ENCODE measurements around the gene NGF.

Gene NGF

DNA sequence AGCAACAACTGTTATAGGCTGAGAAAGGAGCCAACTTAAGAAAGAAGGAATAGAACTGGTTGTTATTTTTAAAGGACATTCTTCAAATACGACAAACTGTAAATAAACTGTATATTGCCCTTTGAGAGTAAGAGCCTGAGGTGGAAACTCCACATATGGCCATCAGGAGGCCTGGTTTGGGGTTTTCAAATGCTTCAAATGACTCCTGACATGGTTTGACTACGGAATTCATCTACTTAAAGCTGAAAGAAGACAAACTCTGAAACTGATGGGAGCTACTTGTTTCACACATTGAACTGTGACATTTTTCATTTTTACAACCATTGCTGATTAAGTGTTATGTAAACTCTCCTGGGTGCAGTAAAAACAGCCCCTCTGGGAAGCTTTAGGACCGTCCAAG, 59.8 kb downstream of the NGF start:
- no peak for FAIRE-seq

GRCh38 chr1:115277276-115277675, 60.8 kb downstream of the NGF start:
- no peak for FAIRE-seq

GRCh38 chr1:115275216-115275615, 62.8 kb downstream of the NGF start:
- no peak for FAIRE-seq

DNA sequence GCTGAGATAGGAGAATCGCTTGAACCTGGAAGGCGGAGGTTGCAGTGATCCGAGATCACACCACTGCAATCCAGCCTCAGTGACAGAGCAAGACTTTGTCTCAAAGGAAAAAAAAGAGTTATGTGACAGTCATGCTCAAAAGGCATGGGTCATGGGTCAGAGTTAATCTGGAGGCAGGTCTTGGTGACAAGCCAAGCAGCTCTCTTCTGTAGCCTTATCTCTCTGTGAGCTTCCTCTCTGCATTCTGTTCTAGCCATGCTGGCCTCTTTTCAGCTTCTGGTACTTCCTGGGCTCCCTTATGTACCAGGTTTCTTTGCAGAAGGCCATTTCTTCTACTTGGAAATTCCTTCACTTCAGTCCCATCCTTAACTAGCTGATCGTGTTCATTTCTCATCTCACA, 63.6 kb downstream of the NGF start:
- FAIRE-seq: no peak

DNA sequence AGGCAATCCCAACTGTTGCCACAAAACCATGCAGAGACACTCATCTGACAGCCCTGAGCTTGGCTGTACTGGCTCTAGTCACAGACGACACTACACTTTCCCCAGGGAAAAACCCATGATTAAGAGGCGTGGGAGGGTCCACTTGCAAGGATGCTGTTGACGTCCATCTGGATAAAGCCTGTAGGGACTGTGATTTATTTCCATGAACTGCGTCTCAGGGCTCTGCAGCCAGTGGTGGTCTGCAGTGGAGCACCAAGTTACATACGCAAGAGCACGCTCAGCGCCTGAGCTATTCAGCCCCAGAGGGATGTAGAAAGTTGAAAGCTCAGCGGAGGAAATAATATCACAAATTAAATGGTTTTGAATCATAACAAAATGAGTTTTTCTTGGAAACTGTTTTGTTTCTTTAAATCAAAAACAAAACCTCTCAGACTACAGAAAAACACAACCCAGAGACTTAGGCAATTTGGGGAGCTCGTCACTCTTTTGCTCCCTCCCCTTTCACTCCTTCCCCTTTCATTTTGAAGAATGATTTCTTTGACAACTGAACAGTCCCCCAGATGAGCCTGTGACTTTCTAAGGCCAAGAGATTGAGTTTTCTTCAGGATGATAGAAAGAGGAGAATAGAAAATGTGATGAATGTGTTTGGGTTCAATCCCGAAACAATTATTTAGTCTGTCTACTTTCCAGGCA, 71.2 kb downstream of the NGF start:
- FAIRE-seq: no peak

GRCh38 chr1:115265099-115265498, 73.0 kb downstream of the NGF start:
- FAIRE-seq: no peak

GRCh38 chr1:115262886-115263285, 75.2 kb downstream of the NGF start:
- FAIRE-seq: no peak

- FAIRE-seq: no peak
Measured at GRCh38 chr1:115261496-115261895, 76.6 kb downstream of the NGF start.

GRCh38 chr1:115258302-115258866, 79.7 kb downstream of the NGF start:
- no peak for FAIRE-seq

DNA sequence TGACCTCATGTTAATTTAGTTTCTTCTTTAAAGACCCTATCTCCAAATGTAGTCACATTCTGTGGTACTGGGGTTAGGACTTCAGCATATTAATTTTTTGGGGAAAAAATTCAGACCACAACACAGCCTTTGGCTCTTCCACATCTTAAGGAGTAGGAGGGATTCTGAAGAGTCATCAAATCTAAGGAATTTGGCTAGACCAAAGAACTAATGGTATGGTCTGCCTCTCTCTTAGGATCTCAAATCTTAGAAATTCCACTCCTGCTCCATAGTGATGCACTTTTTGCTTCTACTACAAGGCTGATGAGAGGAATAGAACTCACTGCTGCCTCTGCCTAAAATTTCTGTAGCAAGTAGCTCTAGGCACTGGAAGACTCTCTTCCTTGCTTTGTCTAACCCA, 80.5 kb downstream of the NGF start:
- no peak for FAIRE-seq

DNA sequence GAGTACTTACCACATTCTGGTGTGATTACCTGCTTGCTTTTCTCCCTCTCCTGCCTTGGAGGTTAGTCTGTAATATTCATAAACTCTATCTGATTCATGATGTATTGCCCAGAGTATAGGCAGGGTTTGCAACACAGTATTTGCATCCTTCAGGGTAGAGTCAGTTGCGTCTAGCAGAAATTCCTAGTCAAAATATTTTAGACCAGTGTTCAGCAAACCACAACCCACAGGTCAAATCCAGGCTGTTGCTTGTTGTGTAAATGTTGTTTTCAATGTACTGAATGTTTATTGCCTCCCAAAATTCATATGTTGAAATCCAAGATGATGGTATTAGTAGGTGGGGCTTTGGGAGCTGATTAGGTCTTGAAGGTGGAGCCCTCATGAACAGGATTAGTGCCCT, 82.9 kb downstream of the NGF start:
- FAIRE-seq: no peak

GRCh38 chr1:115252585-115252984, 85.5 kb downstream of the NGF start:
- no peak for FAIRE-seq

GRCh38 chr1:115251856-115252255, 86.2 kb downstream of the NGF start:
- FAIRE-seq: no peak

GRCh38 chr1:115251340-115251748, 86.7 kb downstream of the NGF start:
- no peak for FAIRE-seq

- FAIRE-seq: no peak
Measured at GRCh38 chr1:115246526-115246925, 91.5 kb downstream of the NGF start.

DNA sequence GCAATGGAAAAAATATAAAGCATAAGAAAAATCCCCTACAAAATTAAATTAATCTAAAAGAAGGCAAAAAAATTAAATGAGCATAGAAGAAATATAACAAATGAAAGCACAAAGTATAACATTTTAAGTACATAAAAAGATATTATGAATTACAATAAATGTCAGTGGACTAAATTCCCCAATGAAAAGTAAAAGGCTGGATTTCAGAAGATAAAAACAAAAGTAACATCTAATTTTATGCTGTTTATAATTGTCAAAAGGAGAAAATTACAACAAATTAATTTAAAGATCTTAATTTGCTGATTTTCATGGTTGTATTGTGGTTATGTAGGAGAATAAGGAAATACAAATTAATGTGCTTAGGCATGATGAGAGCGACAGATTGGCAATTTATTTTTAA, 92.8 kb downstream of the NGF start:
- no peak for FAIRE-seq

DNA sequence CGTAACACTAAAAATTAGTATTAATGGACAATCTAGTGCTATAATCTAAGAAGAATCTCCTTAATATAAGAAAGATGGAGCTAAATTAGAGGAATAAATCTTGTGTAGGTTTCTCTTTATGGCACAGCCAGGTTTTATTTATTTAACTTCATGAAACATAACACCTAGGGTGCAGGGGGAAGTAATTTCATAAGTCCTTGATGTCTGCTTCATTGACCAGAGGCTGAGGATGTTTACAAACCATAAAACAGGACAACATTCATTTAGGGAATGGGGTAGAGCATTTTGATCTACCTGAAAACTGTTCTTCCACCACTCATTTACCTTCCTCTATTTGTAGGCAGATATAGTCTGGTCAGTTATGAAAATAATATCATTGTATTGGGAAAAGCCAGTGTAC, 95.5 kb downstream of the NGF start:
- FAIRE-seq: no peak

- FAIRE-seq: no peak
Measured at GRCh38 chr1:115241309-115241708, 96.7 kb downstream of the NGF start.

- no peak for FAIRE-seq
Measured at GRCh38 chr1:115240297-115240696, 97.8 kb downstream of the NGF start.

DNA sequence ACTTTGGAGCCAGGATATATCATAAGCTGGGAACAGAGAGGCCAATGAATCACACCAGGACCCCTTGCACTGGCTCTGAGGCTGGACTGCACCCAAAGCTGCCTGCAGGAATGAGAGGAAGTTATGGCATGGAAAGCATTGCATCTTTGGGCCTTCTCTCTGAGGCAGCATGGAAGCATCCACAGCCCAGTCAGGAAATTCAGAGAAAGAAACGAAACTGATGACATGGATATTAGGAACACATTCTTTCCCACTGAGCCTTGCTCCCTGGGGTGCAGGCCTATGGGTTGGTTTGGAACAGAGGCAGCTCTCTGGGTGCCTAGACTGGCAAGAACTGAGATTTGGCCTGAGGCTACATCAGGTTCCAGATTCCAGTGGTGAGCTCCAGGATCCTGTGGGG, 98.6 kb downstream of the NGF start:
- no peak for FAIRE-seq

- no peak for FAIRE-seq
Measured at GRCh38 chr1:115239148-115239422, 99.0 kb downstream of the NGF start.

DNA sequence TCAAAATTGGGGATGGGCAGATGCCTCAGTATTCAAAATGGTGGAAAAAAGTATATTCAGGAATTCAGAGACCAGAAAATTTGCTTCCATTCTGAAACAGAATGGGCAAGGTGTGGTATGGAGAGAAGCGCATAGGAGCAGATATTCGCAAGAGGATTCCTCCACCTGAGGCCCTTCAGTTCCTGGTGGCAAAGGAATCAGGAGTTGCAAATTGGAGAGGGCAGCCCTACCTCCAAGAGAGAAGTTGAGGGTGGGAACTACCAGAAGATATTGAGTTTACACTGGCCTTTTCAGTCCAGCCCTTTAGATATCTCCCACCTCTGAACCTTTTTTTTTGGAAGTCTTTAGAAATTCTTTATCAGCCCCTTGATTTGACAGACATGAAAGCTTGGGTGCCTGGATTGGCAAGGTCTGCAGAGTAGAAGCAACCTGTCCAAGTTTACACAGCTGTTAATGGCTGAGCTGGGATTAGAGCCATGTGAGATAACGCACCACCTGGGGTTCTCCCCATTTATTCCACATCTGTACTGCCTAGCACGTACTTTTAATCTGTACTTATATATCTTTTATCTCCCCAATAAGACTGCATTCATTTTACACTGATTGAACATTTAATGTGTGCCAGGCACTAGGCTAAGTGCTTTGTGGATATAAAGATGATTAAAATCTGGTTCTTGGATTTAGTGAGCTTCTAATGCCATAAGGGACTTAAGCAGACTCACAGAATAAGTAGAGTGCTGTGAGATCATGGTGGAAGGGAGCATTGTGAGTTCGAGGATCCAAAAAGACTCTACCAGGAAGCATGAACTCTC, 99.5 kb downstream of the NGF start:
- FAIRE-seq: no peak

DNA sequence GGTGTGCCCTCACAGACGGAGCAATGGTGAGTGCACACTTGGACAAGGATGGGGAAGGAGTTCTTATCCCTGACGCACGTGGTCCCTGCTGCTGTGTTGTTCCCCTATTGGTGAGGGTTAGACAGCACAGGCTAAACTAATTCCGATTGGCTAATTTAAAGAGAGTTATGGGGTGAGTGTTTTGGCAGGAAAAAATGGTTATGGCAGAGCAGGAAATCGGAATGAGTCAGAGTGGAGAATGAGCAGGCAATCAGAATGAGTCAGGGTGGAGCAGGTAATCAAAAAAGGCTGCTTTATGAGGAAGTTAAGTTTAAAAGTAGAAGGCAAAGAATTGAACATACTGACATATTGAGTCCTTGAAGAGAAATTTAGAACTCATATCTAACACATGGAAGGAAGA, 100.5 kb downstream of the NGF start:
- FAIRE-seq: no peak

- no peak for FAIRE-seq
Measured at GRCh38 chr1:115237023-115237422, 101.0 kb downstream of the NGF start.
